IPS-20b (cell line): ENCODE measurements around the gene ASB4.
"Not testable (repeated sequence)": the region's sequence is repeated elsewhere in the genome, so short reads cannot be mapped to it uniquely, and the experiment has no call there.

Experiments used
- H3K27ac ChIP-seq: one replicate; pipeline ENCODE4 v1.5.1; 2013; ENCODE audit warnings: low read length
- H3K27me3 ChIP-seq: 2 replicates; pipeline ENCODE4 v1.6.1; 2013; ENCODE audit warnings: mild to moderate bottlenecking, low read length, inconsistent platforms; ENCODE audit not compliant: insufficient read depth
- H3K36me3 ChIP-seq: 2 replicates; pipeline ENCODE4 v1.6.1; 2013; ENCODE audit warnings: low read depth, mild to moderate bottlenecking, inconsistent platforms, low read length, moderate library complexity; ENCODE audit not compliant: insufficient read depth
- H3K4me1 ChIP-seq: 2 replicates; pipeline ENCODE4 v1.6.1; 2013; ENCODE audit warnings: mild to moderate bottlenecking, control low read depth, inconsistent platforms, low read length, moderate library complexity; ENCODE audit not compliant: insufficient read depth
- H3K4me3 ChIP-seq: 2 replicates; pipeline ENCODE4 v1.5.1; 2013; ENCODE audit warnings: mild to moderate bottlenecking, low read length, inconsistent platforms
- H3K9ac ChIP-seq: 2 replicates; pipeline ENCODE4 v1.6.1; 2013; ENCODE audit warnings: low read depth, mild to moderate bottlenecking, inconsistent platforms, low read length, moderate library complexity
- H3K9me3 ChIP-seq: 2 replicates; pipeline ENCODE4 v1.6.1; 2013; ENCODE audit warnings: mild to moderate bottlenecking, low read depth, low read length, inconsistent platforms; ENCODE audit not compliant: insufficient read depth

The ASB4 gene, protein sequence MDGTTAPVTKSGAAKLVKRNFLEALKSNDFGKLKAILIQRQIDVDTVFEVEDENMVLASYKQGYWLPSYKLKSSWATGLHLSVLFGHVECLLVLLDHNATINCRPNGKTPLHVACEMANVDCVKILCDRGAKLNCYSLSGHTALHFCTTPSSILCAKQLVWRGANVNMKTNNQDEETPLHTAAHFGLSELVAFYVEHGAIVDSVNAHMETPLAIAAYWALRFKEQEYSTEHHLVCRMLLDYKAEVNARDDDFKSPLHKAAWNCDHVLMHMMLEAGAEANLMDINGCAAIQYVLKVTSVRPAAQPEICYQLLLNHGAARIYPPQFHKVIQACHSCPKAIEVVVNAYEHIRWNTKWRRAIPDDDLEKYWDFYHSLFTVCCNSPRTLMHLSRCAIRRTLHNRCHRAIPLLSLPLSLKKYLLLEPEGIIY

DNA sequence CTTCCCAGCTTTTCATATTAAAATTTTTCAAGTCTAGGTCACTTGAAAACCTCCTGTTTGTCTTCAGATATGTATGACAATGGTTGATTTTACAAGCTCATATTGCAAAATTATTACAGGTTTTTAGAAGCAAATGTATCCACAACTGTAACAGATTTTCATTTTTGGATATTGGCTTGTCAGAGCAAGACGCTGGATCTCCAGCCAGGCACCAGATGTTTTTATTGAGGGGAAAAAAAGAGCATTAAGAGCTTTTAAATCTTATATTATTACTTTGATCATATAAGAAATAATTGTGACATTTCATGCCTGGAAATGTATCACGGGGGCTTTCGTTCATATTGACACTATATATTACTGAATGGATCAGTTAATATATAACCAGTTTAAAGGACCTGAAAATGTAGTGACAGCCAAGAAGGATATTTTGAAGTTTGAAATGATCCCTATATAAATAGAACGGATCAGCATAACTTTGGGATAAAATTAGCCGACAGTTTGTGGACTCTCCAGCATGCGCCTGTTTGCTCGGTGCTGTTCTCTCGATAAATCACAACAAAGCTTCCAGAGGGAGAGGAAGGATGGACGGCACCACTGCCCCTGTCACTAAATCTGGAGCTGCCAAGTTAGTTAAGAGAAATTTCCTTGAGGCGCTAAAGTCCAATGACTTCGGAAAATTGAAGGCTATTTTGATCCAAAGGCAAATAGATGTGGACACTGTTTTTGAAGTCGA, at the start of gene ASB4:
Gene ASB4 (plus strand): TSS at position 553 of the 733 bp plus-strand sequence. CDS start 29 bp downstream, at position 582.
- Histone ChIP-seq H3K9me3 (no peaks in the 10 kb centered on the region), H3K4me1 (0 out of 2 replicates have a peak, but pooled peaks cover 2% of the 10 kb centered on the region), H3K9ac (no peak within 1 kb of the TSS), H3K27ac (no peak within 1 kb of the TSS), H3K36me3 (no peaks in the 10 kb centered on the region), H3K4me3 (no peak within 1 kb of the TSS), H3K27me3 (no peaks in the 10 kb centered on the region)

DNA sequence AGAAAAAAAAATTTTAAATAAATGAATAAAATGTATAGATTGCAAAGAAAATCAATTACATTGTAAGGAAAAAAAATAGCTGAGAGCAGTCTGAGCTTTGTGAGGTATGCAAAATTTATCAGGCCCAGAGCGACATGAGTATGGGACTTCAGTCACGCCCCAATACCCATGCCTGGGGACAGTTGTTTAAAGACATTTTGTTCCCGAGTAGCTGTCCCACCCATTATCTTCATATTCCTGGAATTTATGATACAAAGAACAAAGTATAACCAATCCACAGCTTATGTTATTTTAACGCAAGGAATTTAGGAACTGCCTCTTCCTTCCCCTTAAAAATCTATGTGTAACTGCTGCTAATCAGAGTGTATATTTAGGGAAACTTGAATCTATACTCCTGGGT, 49.3 kb upstream of the ASB4 start:
- Histone ChIP-seq H3K4me1 (no peaks in the 10 kb centered on the region), H3K36me3 (no peaks in the 10 kb centered on the region; the same call in 1 of the 2 replicates), H3K27ac (no peak overlapping the region)

DNA sequence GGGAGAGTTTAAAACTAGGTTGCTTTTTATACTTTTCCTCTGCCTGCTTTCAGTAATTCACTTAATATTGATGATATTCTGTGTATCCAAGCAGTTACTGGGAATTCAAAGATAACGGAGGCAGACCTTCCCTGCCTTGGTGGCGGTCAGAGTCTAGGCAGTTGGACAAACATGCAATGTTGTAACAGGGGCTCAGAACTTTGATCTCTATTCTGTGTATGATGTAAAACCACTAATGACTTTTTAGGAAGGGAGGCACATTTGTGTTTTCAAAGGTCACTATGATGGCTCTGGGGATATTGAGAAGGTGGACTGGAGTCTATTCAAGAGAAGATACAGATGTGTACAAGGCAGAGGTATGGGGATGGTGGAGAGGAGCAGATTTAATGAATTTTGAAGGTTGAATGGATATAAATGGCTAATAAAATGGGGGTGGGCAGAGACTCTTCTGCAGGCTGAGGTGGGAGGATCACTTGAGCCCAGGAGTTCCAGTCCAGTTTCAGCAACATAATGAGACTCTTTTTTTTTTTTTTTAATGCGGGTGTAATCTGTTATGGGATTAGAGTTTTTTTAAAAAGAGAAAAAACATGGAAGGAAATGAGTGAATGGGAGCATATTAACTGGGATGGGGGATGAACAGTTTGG, 45.2 kb upstream of the ASB4 start:
- no peaks in the 10 kb centered on the region for H3K4me1 ChIP-seq
- H3K9ac ChIP-seq, result no peak overlapping the region
- H3K27ac ChIP-seq, result no peak overlapping the region
- H3K36me3 ChIP-seq, result no peaks in the 10 kb centered on the region
- H3K27me3 ChIP-seq, result no peaks in the 10 kb centered on the region
- H3K4me3 ChIP-seq, result no peak overlapping the region
- no peaks in the 10 kb centered on the region for H3K9me3 ChIP-seq

More for the DNA sequence above, 49.3 kb upstream of the ASB4 start:
- no peaks in the 10 kb centered on the region for H3K9me3 ChIP-seq
- no peak overlapping the region for H3K9ac ChIP-seq
- no peak overlapping the region for H3K4me3 ChIP-seq
- no peaks in the 10 kb centered on the region for H3K27me3 ChIP-seq

DNA sequence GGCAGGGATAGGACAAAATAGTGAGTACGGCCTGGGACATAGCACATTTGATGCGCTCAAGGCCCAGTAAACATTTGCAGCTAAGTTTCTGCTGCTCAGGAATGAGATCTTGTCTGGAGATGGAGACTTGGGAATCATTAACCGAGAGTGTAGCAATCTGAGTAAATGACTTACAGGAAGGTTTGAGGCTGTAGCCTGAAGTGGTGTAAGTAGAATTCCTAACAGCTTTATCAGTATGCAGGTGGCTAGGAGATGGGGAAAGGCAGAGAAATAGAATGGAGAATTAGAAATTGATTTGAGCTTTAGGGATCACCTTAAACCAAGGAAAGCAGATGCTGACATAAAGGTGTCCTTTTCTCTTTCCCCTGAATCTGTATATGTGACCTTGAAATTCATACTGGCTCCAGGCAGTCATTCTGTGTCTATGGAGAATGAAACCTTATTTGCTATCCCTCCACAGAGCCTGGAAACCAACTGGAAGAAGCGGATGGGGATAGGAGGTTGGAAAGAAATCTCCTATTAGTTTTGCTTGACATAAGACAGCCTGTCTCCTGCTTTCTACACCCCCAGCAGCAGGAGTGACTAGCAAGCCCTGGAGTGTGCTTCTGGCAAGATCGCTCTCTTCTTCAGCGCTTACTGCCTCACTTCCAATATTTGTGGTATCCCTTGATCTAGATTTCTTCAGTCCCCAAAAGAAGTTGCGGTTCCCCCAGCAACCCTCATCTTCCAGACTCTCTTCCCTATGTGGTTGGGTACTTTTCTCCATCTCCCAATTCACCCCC, 44.5 kb upstream of the ASB4 start:
- Histone ChIP-seq H3K36me3 (no peaks in the 10 kb centered on the region), H3K27ac (no peak overlapping the region), H3K9ac (no peak overlapping the region), H3K27me3 (no peaks in the 10 kb centered on the region), H3K4me1 (no peaks in the 10 kb centered on the region), H3K4me3 (no peak overlapping the region), H3K9me3 (no peaks in the 10 kb centered on the region)

DNA sequence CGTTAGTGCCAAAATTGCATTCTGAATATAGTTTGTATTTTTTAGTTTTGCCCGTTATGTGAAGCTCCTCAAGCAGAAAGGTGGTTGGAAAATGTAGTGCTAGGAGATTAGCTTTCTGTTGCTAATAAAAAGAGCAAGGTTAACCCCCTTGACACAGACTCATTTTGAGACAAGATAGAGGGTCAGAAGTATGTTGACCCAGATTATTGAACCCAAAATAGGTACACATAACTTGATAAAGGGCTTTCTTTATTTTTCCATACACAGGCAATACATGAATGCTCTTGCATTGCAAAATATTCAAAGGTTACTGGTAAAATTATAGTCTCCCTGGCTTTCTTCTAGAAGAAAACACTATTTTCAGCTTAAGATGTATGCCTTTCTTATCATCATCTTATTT, 40.9 kb upstream of the ASB4 start:
- Histone ChIP-seq H3K27ac (no peak overlapping the region), H3K36me3 (no peaks in the 10 kb centered on the region), H3K4me3 (no peak overlapping the region), H3K9me3 (no peaks in the 10 kb centered on the region), H3K27me3 (no peaks in the 10 kb centered on the region), H3K4me1 (no peaks in the 10 kb centered on the region), H3K9ac (no peak overlapping the region)

DNA sequence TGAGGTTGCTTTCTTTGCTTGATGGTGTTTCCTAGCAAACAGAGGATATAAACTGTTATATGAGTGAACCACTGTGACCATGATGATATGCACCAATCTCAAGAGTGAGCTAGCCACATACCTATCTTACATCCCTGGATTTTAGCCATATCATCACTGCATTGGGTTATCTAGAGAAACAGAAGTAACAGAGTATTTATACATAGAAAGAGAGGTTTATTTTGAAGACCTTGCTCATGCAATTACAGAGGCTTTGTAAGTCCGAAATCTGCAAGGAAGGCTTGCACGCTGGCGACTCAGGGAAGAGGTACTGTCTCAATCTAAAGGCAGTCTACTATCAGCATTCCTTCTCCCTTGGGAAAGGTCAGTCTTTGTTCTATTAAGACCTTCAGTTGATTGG, 39.1 kb upstream of the ASB4 start:
- Histone ChIP-seq H3K27me3 (no peaks in the 10 kb centered on the region), H3K4me1 (no peaks in the 10 kb centered on the region), H3K9ac (no peak overlapping the region), H3K27ac (no peak overlapping the region), H3K4me3 (no peak overlapping the region), H3K9me3 (no peaks in the 10 kb centered on the region), H3K36me3 (no peaks in the 10 kb centered on the region)

DNA sequence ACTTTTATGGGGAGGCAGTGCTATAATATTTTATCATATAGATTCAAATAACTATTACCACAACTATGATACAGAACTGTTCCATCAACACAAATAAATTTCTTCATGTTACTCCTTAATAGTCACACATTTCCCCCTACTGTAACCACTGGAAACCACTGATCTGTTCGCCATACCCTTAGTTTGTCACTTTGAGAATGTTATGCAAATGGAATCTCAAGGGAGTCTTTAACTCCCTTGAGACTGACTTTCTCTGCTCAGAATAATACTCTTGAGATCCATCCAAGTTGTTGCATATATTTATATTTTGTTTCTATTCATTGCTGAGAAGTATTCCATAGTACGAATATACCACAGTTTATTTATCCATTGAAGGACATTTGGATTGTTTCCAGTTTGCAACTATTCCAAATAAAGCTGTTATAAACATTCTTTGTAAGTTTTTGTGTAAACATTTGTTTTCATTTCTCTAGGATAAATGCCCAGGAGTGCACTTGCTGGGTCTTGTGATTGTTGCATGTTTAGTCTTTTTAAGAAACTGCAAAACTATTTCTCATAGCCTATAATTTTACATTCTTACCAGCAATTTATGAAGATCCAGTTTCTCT, 31.2 kb upstream of the ASB4 start:
- H3K36me3 ChIP-seq, result no peaks in the 10 kb centered on the region
- H3K27me3 ChIP-seq, result no peaks in the 10 kb centered on the region
- H3K4me3 ChIP-seq, result no peak overlapping the region
- no peak overlapping the region for H3K9ac ChIP-seq
- peaks cover 18% of the 10 kb centered on the region for H3K9me3 ChIP-seq
- H3K4me1 ChIP-seq, result no peaks in the 10 kb centered on the region
- no peak overlapping the region for H3K27ac ChIP-seq

DNA sequence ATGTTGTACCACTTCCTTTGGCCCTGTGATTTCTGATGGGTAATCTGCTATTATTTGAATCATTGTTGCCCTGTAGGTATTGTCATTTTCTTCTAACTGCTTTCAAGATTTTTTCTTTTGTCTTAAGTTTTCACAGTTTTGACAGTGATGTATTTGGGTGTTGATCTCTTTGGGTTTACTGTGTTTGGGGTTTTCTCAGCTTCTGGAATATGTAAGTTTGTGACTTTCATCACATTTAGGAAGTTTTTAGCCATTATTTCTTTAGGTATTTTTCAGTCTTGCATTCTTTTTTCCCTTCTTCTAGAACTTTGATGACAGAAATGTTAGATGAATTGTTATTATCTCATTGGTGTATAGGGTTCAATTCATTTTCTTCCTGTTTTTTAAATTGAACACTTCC, 27.8 kb upstream of the ASB4 start:
- Histone ChIP-seq H3K4me1 (no peaks in the 10 kb centered on the region), H3K36me3 (no peaks in the 10 kb centered on the region), H3K4me3 (no peak overlapping the region), H3K27me3 (no peaks in the 10 kb centered on the region), H3K27ac (no peak overlapping the region), H3K9ac (no peak overlapping the region), H3K9me3 (peaks cover 36% of the 10 kb centered on the region)

DNA sequence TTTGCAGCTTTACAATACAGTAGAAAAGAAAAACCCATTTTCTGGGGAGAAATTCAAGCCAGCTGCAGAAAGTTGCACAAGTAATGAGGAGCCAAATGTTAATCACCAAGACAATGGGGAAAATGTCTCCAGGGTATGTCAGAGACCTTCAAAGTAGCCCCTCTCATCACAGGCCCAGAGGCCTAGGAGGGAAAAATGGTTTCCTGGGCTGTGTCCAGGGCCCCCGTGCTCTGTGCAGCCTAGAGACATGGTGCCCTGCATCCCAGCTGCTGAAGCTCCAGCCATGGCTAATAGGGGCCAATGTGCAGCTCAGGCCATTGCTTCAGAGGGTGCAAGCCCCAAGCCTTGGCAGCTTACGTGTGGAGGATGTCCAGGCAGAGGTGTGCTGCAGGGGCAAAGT, 25.1 kb upstream of the ASB4 start:
- H3K9me3 ChIP-seq, result peaks cover 36% of the 10 kb centered on the region
- not testable (repeated sequence) for H3K27ac ChIP-seq, H3K4me1 ChIP-seq, H3K4me3 ChIP-seq, H3K27me3 ChIP-seq, H3K36me3 ChIP-seq, H3K9ac ChIP-seq

DNA sequence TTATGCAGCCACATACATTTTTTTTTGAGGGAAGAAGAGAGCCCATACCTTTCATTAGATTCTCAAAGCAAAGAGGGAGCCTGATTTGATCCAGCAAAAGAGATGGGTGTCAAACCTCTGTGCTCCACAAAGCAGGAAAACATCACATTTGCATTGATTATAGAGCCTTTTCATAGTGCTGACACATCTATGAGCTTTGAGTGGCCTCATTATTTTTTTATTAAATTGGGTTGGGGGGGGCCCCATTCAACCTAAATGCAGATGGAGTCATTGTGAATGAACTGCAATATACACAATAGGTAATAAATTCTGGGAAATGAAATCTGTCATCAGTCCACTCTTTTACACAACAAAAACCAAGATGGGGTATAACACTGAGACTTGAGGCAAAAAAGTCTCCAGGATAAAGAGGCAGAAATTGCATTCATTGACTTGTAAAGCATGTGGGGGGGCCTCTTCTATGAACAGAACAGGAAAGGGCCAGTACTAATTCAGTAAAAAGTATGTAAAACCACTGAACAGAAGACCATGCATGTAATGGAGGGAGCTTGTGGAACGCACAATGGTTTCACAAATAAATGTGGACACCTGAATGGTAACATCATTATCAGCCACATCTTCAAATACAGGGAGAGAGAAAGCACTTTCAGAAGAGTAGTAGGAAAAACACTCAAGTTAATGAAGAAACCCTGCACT, 17.7 kb upstream of the ASB4 start:
- Histone ChIP-seq H3K9ac (no peak overlapping the region), H3K9me3 (no peaks in the 10 kb centered on the region), H3K27me3 (no peaks in the 10 kb centered on the region), H3K4me1 (peaks cover 17% of the 10 kb centered on the region), H3K27ac (no peak overlapping the region), H3K4me3 (no peak overlapping the region), H3K36me3 (no peaks in the 10 kb centered on the region)
